NT2/D1 (cell line): Measurements from ENCODE around the gene VPS45.
"Not testable (repeated sequence)": the region's sequence is repeated elsewhere in the genome, so short reads cannot be mapped to it uniquely, and the experiment has no call there.

Source experiments
- DNase-seq: peaks from one replicate; pipeline ENCODE4 v3.0.0-alpha.2; 2011; ENCODE audit warnings: low read depth, low spot score
- H3K27me3 ChIP-seq: 2 replicates; pipeline ENCODE4 v1.6.0; 2011; ENCODE audit warnings: mild to moderate bottlenecking; ENCODE audit not compliant: insufficient read length, insufficient read depth
- H3K36me3 ChIP-seq: 2 replicates; pipeline ENCODE4 v1.6.1; 2011; ENCODE audit warnings: mild to moderate bottlenecking, low read length, mixed read lengths; ENCODE audit not compliant: insufficient read depth, insufficient read length
- H3K4me1 ChIP-seq: 2 replicates; pipeline ENCODE4 v1.5.1; 2011; ENCODE audit not compliant: insufficient read depth, insufficient read length
- H3K4me3 ChIP-seq: 2 replicates; pipeline ENCODE4 v1.5.1; 2011; ENCODE audit warnings: low read depth; ENCODE audit not compliant: insufficient read length
- H3K9ac ChIP-seq: 2 replicates; pipeline ENCODE4 v1.6.0; 2011; ENCODE audit warnings: low read depth; ENCODE audit not compliant: insufficient read length
- H3K9me3 ChIP-seq: 2 replicates; pipeline ENCODE4 v1.5.1; 2011; ENCODE audit warnings: mild to moderate bottlenecking, low read length; ENCODE audit not compliant: insufficient read depth
- SUZ12 ChIP-seq: IDR thresholded peaks from 2 replicates; pipeline ENCODE4 v1.6.1; 2011; ENCODE audit not compliant: insufficient read length, insufficient read depth; ENCODE audit errors: extremely low read depth
- YY1 ChIP-seq: IDR thresholded peaks from 2 replicates; pipeline ENCODE4 v1.6.1; 2011; ENCODE audit not compliant: insufficient read length, insufficient read depth
- ZNF274 ChIP-seq: IDR thresholded peaks from 2 replicates; pipeline ENCODE4 v1.6.1; 2011; ENCODE audit warnings: mild to moderate bottlenecking, low read depth, low read length

VPS45 gene

DNA sequence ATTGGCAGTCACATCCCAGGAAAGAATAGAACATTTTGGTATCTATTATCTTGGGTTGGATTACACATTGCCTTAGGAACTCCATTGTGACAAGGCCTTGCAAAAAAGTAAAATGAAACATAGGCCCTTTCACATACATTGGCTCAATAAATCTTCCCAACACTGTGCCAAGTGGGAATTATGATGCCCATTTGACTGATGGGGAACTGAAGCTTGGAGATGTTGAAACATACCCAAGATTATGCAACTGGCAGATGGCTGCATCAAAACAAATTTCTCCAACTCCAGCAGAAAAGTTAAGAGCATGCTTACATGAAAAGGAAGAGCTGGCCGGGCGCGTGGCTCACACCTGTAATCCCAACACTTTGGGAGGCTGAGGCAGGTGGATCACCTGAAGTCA is 109.0 kb downstream of the VPS45 start:
- Histone ChIP-seq H3K36me3 (no peaks in the 10 kb centered on the region), H3K4me3 (no peak overlapping the region), H3K9ac (no peak overlapping the region), H3K27me3 (no peaks in the 10 kb centered on the region), H3K4me1 (no peaks in the 10 kb centered on the region), H3K9me3 (no peaks in the 10 kb centered on the region)
- DNase-seq: no peak
- no peak for TF ChIP-seq SUZ12
- TF ChIP-seq YY1: no peak
- no peak for TF ChIP-seq ZNF274

DNA sequence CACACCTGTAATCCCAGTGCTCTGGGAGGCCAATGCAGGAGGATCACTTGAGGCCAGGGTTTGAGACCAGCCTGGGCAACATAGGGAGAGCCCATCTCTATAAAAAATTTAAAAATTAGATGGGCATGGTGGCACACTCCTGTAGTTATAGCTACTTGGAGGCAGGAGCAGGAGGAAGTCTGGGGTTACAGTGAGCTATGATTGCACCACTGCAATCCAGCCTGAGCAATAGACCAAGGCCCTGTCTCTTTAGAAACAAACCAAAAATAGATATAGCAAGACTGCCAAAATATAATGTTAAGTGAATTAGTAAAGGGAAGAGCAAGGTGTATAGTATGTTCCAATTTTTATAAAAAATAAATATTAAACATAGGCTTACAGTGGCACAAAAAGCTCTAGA is 111.0 kb downstream of the VPS45 start:
- no peaks in the 10 kb centered on the region for H3K9me3 ChIP-seq
- no peaks in the 10 kb centered on the region for H3K36me3 ChIP-seq
- H3K9ac ChIP-seq: no peak overlapping the region
- no peaks in the 10 kb centered on the region for H3K27me3 ChIP-seq
- no peaks in the 10 kb centered on the region for H3K4me1 ChIP-seq
- no peak for DNase-seq
- no peak overlapping the region for H3K4me3 ChIP-seq
- no peak for TF ChIP-seq ZNF274
- no peak for TF ChIP-seq YY1
- TF ChIP-seq SUZ12: no peak

DNA sequence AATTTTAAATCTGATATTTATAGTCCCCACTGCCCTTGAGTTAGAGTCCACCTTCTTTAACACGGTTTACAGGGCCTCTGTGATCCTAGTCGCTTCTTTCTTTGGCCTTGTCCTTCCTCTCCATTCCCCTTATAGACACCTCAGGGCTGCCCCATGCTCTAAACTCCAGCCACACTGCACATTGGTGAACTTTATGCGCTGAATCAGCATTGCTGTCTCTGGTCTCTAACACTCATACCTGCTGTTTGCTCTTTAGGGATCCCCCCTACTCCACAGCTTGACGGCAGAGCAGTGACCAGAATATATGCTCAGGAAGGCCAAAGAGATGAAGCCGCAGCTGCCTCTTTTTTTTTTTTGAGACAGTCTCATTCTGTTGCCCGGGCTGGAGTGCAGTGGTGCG is 112.3 kb downstream of the VPS45 start:
- Histone ChIP-seq H3K4me3 (no peak overlapping the region), H3K27me3 (no peaks in the 10 kb centered on the region), H3K9ac (no peak overlapping the region), H3K36me3 (no peaks in the 10 kb centered on the region), H3K9me3 (no peaks in the 10 kb centered on the region), H3K4me1 (no peaks in the 10 kb centered on the region)
- no peak for DNase-seq
- TF ChIP-seq SUZ12: no peak
- TF ChIP-seq YY1: no peak
- TF ChIP-seq ZNF274: no peak

DNA sequence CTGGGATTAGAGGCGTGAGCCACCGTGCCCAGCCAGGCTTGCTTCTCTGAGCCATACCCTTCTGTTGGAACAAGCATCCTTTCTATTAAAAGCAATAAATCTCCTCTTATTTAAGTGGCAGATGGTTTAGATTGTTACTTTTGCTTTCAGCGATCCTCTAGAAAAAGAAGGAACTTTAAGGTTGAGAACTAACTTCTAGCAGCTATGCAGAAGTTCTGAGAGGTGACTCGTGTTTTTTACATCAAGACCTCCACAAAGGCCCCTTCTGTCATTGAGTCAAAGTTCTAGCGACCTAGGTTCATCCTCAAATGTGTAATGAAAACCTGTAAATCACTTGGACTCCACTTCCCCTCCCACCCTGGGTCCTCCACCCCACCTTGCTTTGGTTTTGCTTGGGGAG is 112.9 kb downstream of the VPS45 start:
- no peaks in the 10 kb centered on the region for H3K4me1 ChIP-seq
- DNase-seq: no peak
- H3K27me3 ChIP-seq: no peaks in the 10 kb centered on the region

DNA sequence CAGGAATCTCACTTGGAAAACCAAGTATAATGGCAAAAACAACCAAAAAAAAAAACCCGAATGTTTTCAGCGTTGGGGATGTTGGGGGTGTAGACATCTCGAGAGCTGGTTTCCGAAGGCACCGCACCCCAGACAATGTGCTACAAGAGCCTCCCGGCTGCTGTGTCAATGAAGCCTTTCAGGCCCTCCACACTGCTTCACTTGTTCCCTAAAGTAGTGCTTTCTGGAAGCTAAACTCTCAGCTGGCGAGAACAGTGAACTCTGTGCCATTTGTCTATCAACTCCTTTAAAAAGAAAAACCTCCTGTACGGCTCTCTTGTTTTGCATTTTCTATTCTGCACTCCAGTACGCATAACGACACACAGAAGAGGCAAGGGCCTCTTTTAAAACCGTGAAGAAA is 114.7 kb downstream of the VPS45 start:
- H3K27me3 ChIP-seq: no peaks in the 10 kb centered on the region
- no peak overlapping the region for H3K4me3 ChIP-seq
- no peak for TF ChIP-seq ZNF274
- DNase-seq: no peak
- H3K9me3 ChIP-seq: no peaks in the 10 kb centered on the region
- H3K9ac ChIP-seq: no peak overlapping the region
- H3K4me1 ChIP-seq: no peaks in the 10 kb centered on the region
- no peaks in the 10 kb centered on the region for H3K36me3 ChIP-seq

More for the DNA sequence above, 112.9 kb downstream of the VPS45 start:
- no peaks in the 10 kb centered on the region for H3K36me3 ChIP-seq
- no peak overlapping the region for H3K4me3 ChIP-seq
- no peak overlapping the region for H3K9ac ChIP-seq
- H3K9me3 ChIP-seq: no peaks in the 10 kb centered on the region
- TF ChIP-seq SUZ12 (no peak), YY1 (no peak), ZNF274 (no peak)

DNA sequence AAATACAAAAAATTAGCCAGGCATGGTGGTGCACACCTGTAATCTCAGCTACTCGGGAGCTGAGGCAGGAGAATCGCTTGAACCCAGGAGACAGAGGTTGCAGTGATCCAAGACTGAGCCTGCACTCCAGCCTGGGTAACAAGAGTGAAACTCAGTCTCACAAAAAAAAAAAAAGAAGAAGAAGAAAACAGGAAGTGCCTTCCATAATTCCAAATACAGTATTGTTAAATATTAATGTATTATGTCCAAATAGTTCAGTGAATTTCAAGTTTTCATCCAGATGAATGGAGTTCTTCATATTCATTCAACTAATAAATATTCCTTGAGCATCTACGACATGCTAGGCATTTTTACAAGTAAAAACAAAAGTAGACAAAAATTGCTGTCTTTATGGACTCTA is 115.5 kb downstream of the VPS45 start:
- Histone ChIP-seq H3K36me3 (no peaks in the 10 kb centered on the region), H3K4me1 (no peaks in the 10 kb centered on the region)
- DNase-seq: no peak

DNA sequence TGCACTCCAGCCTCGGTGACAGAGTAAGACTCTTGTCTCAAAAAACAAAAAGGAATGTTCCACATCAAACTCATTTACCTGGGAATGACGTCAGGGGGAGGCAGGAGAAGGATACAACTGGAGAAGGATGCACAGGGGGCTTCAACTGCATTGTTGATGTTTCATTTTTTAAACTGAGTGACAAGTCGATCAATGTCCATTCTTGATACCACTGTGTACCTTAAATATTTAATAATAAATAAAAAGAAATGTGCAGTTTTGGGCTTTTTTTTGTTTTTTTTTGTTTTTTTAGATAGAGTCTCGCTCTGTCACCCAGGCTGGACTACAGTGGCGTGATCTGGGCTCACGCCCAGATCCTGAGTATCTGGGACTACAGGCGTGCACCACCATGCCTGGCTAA is 117.9 kb downstream of the VPS45 start:
- TF ChIP-seq YY1 (no peak), ZNF274 (no peak), SUZ12 (no peak)
- Histone ChIP-seq H3K36me3 (no peaks in the 10 kb centered on the region), H3K27me3 (no peaks in the 10 kb centered on the region), H3K9me3 (no peaks in the 10 kb centered on the region), H3K9ac (no peak overlapping the region), H3K4me3 (no peak overlapping the region), H3K4me1 (no peaks in the 10 kb centered on the region)
- DNase-seq: no peak

More for the DNA sequence above, 115.5 kb downstream of the VPS45 start:
- TF ChIP-seq SUZ12 (no peak), YY1 (no peak), ZNF274 (no peak)
- no peaks in the 10 kb centered on the region for H3K9me3 ChIP-seq
- H3K9ac ChIP-seq: no peak overlapping the region
- no peaks in the 10 kb centered on the region for H3K27me3 ChIP-seq
- no peak overlapping the region for H3K4me3 ChIP-seq

DNA sequence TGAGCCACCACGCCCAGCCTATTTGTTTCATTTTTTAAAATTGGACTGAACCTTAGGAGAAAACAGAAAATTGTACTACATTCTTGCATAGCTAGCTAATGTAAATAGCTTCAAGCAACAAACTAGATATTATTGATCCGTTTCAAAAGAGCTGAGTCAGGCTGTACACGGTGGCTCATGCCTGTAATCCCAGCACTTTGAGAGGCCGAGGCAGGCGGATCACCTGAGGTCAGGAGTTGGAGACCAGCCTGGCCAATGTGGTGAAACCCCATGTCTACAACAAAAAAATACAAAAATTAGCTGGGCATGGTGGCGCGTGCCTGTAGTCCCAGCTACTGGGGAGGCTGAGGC is 118.8 kb downstream of the VPS45 start:
- not testable (repeated sequence) for H3K4me1 ChIP-seq, H3K4me3 ChIP-seq, H3K9me3 ChIP-seq, H3K9ac ChIP-seq, DNase-seq, H3K27me3 ChIP-seq, H3K36me3 ChIP-seq
